Neuronal stem cell (in vitro differentiated cells): ENCODE data around the gene CEP57L1.

Experiments
- DNase-seq: peaks from one replicate; pipeline ENCODE4 v3.0.0-alpha.2; 2013; ENCODE audit warnings: low spot score
- H2AFZ ChIP-seq: one replicate; pipeline ENCODE4 v1.6.1; 2013; ENCODE audit warnings: mild to moderate bottlenecking, low read length, inconsistent platforms
- H2AK5ac ChIP-seq: 2 replicates; pipeline ENCODE4 v1.6.1; 2013; ENCODE audit warnings: low read depth, mild to moderate bottlenecking, inconsistent platforms, low read length, moderate library complexity, mixed read lengths
- H2BK120ac ChIP-seq: 2 replicates; pipeline ENCODE4 v1.6.1; 2013; ENCODE audit warnings: low read depth, mild to moderate bottlenecking, inconsistent platforms, low read length, moderate library complexity, mixed read lengths
- H2BK12ac ChIP-seq: one replicate; pipeline ENCODE4 v1.6.1; 2013; ENCODE audit warnings: low read length, inconsistent platforms
- H2BK15ac ChIP-seq: 2 replicates; pipeline ENCODE4 v1.6.1; 2013; ENCODE audit warnings: mild to moderate bottlenecking, low read length, inconsistent platforms, mixed read lengths
- H2BK5ac ChIP-seq: one replicate; pipeline ENCODE4 v1.6.1; 2013; ENCODE audit warnings: inconsistent platforms, mild to moderate bottlenecking, low read length, moderate library complexity
- H3K14ac ChIP-seq: one replicate; pipeline ENCODE4 v1.6.1; 2013; ENCODE audit warnings: low read length, inconsistent platforms
- H3K18ac ChIP-seq: 2 replicates; pipeline ENCODE4 v1.6.1; 2013; ENCODE audit warnings: low read length, inconsistent platforms
- H3K23ac ChIP-seq: 2 replicates; pipeline ENCODE4 v1.6.1; 2013; ENCODE audit warnings: low read depth, mild to moderate bottlenecking, mixed read lengths, low read length, inconsistent platforms; ENCODE audit not compliant: poor library complexity
- H3K27ac ChIP-seq: replicated peaks from 3 replicates; pipeline ENCODE4 v1.5.1; 2013; ENCODE audit warnings: low read length, inconsistent platforms
- H3K27me3 ChIP-seq, 3 experiments: 2 replicates each; pipeline ENCODE4 v1.6.1; 2013; ENCODE audit warnings: low read length in 3 of 3, mild to moderate bottlenecking in 2 of 3, inconsistent platforms in 1 of 3, low read depth in 1 of 3, mixed read lengths in 1 of 3, moderate library complexity in 1 of 3; ENCODE audit not compliant: control insufficient read depth in 3 of 3, insufficient read depth in 3 of 3
- H3K36me3 ChIP-seq, 2 donors: replicated peaks in 1 of 2; 2 replicates each; pipeline ENCODE4 v1.6.1; 2013; ENCODE audit warnings: low read length in 2 of 2; ENCODE audit not compliant: control insufficient read depth in 2 of 2, insufficient read depth in 2 of 2
- H3K4ac ChIP-seq: 2 replicates; pipeline ENCODE4 v1.6.1; 2013; ENCODE audit warnings: inconsistent platforms, mild to moderate bottlenecking, low read length, moderate library complexity
- H3K4me1 ChIP-seq, 2 donors: 1 replicate in 1 of 2; 2 replicates in 1 of 2; pipeline ENCODE4 v1.6.1; 2013; ENCODE audit warnings: low read length in 2 of 2, low read depth in 1 of 2; ENCODE audit not compliant: control insufficient read depth in 2 of 2, insufficient read depth in 1 of 2
- H3K4me2 ChIP-seq: one replicate; pipeline ENCODE4 v1.6.1; 2013; ENCODE audit warnings: mild to moderate bottlenecking, low read length, inconsistent platforms; ENCODE audit not compliant: insufficient read depth, poor library complexity, severe bottlenecking
- H3K4me3 ChIP-seq, 2 donors: 2 replicates each; pipeline ENCODE4 v1.5.1; 2013; ENCODE audit warnings: low read length in 2 of 2, mild to moderate bottlenecking in 2 of 2, inconsistent platforms in 1 of 2, moderate library complexity in 1 of 2
- H3K79me1 ChIP-seq: one replicate; pipeline ENCODE4 v1.6.1; 2013; ENCODE audit warnings: low read depth, mild to moderate bottlenecking, inconsistent platforms, low read length, moderate library complexity
- H3K9ac ChIP-seq: one replicate; pipeline ENCODE4 v1.6.1; 2013; ENCODE audit warnings: mild to moderate bottlenecking, low read depth, low read length, inconsistent platforms; ENCODE audit not compliant: poor library complexity
- H3K9me3 ChIP-seq, 2 donors: replicated peaks in 1 of 2; 2 replicates each; pipeline versions ENCODE3 to v1.6.1; 2013; ENCODE audit warnings: low read length in 2 of 2, mild to moderate bottlenecking in 2 of 2, inconsistent platforms in 1 of 2, low read depth in 1 of 2, mixed read lengths in 1 of 2, moderate library complexity in 1 of 2; ENCODE audit not compliant: control insufficient read depth in 2 of 2, insufficient read depth in 1 of 2
- H4K8ac ChIP-seq: one replicate; pipeline ENCODE4 v1.6.1; 2013; ENCODE audit warnings: low read depth, mild to moderate bottlenecking, inconsistent platforms, low read length, moderate library complexity
- H4K91ac ChIP-seq: one replicate; pipeline ENCODE4 v1.6.1; 2013; ENCODE audit warnings: low read length, low read depth, mild to moderate bottlenecking, inconsistent platforms; ENCODE audit not compliant: poor library complexity
- WGBS, 2 donors: extraction: QIAGEN DNeasy Blood & Tissue Kit; methylation state at CpG; one replicate each; pipeline ENCODE4 v1.1.7; 2013; ENCODE audit warnings: missing lambda C conversion rate in 2 of 2, mixed read lengths in 1 of 2; ENCODE audit not compliant: insufficient read length in 2 of 2, insufficient replicate concordance in 1 of 2; ENCODE audit errors: extremely low coverage in 2 of 2; 5-methylcytosine and 5-hydroxymethylcytosine counted together

CEP57L1 gene

DNA sequence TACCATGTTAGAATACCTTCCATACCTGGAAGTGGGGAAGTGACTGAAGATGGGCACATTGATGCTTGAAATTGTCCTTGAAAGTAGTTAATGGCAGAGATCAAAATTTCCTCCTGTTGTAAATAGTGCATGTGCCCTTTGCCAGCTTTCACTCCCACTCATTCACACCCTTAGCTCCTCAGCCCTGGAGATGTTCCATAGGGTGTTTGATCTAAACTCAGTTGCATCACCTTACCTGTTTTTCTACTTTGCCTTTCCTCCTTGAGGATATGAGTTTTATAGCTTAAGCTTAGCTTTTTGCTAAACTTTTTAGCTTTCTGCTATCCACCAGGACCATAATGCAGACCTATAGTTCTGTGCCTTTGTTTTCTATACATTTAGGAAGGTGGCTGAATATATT lies 69.0 kb downstream of the CEP57L1 start:
- Histone ChIP-seq H2BK15ac (no peak overlapping the region), H3K4me3 (no peak overlapping the region), H2BK120ac (no peak overlapping the region), H3K9me3 (no peaks in the 10 kb centered on the region), H3K23ac (no peak overlapping the region), H3K4ac (no peak overlapping the region), H3K4me1 (peaks cover 0 to 6% of the 10 kb centered on the region in 2 donors), H3K36me3 (peaks cover 0 to 38% of the 10 kb centered on the region in 2 donors), H3K14ac (no peak overlapping the region), H2BK5ac (no peak overlapping the region), H2AFZ (no peak overlapping the region), H2BK12ac (no peak overlapping the region), H3K27ac (no peak overlapping the region), H3K4me2 (no peak overlapping the region), H3K27me3 (no peaks in the 10 kb centered on the region), H3K18ac (no peak overlapping the region), H4K91ac (no peak overlapping the region), H2AK5ac (no peak overlapping the region), H4K8ac (no peak overlapping the region), H3K9ac (no peak overlapping the region), H3K79me1 (no peaks in the 10 kb centered on the region)
- DNase-seq, result no peak

GRCh38 chr6:109165392-109165974 lies 70.2 kb downstream of the CEP57L1 start:
- H3K9ac ChIP-seq, result no peak overlapping the region
- H2AK5ac ChIP-seq, result no peak overlapping the region
- H3K18ac ChIP-seq, result no peak overlapping the region
- no peak overlapping the region for H2AFZ ChIP-seq
- WGBS, 2 donors, result no CpG with 5 or more reads among the region's 1 CpG
- DNase-seq, result no peak
- H3K4me2 ChIP-seq, result no peak overlapping the region
- H2BK120ac ChIP-seq, result no peak overlapping the region
- H2BK5ac ChIP-seq, result no peak overlapping the region
- H3K27ac ChIP-seq, result no peak overlapping the region
- no peak overlapping the region for H3K14ac ChIP-seq
- H3K4me3 ChIP-seq, result no peak overlapping the region
- no peak overlapping the region for H3K23ac ChIP-seq
- H3K4me1 ChIP-seq, result peaks cover 0 to 6% of the 10 kb centered on the region in 2 donors
- peaks cover 0 to 27% of the 10 kb centered on the region in 2 donors for H3K36me3 ChIP-seq
- no peak overlapping the region for H3K4ac ChIP-seq
- H2BK12ac ChIP-seq, result no peak overlapping the region
- H3K9me3 ChIP-seq, result no peaks in the 10 kb centered on the region
- H4K91ac ChIP-seq, result no peak overlapping the region
- H3K79me1 ChIP-seq, result no peaks in the 10 kb centered on the region
- no peaks in the 10 kb centered on the region for H3K27me3 ChIP-seq
- no peak overlapping the region for H2BK15ac ChIP-seq
- no peak overlapping the region for H4K8ac ChIP-seq

- WGBS, 2 donors, result no CpG with 5 or more reads among the region's 3 CpGs
- H2BK15ac ChIP-seq, result no peak overlapping the region
- no peak for DNase-seq
Observed at GRCh38 chr6:109166673-109167072, 71.4 kb downstream of the CEP57L1 start.

DNA sequence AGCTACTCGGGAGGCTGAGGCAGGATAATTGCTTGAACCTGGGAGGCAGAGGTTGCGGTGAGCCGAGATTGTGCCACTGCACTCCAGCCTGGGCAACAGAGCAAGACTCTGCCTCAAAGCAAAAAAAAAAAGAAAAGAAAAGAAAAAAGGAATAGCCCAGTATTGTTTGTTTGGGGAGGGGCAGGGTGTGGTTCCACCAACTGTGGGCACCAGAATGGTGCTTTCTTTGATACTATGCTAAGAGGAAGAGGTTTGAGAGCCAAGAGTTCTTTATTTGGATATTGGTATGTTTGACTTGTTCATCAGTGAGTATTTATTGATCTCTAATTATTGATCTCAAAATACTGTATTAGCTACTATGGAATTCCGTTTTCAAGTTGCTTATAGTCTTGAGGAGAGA lies 72.3 kb downstream of the CEP57L1 start:
- H3K27me3 ChIP-seq, result no peaks in the 10 kb centered on the region
- no CpG with 5 or more reads among the region's 4 CpGs for WGBS, 2 donors
- no peak overlapping the region for H2BK12ac ChIP-seq
- no peak overlapping the region for H3K18ac ChIP-seq
- no peak overlapping the region for H3K23ac ChIP-seq
- H2AFZ ChIP-seq, result no peak overlapping the region
- H4K8ac ChIP-seq, result no peak overlapping the region
- no peak overlapping the region for H2BK5ac ChIP-seq
- H3K4me2 ChIP-seq, result no peak overlapping the region
- no peak overlapping the region for H4K91ac ChIP-seq
- H3K14ac ChIP-seq, result no peak overlapping the region
- H3K9ac ChIP-seq, result no peak overlapping the region
- H3K79me1 ChIP-seq, result no peaks in the 10 kb centered on the region
- H2BK120ac ChIP-seq, result no peak overlapping the region
- peaks cover 0 to 6% of the 10 kb centered on the region in 2 donors for H3K36me3 ChIP-seq
- H2AK5ac ChIP-seq, result no peak overlapping the region
- DNase-seq, result no peak
- H2BK15ac ChIP-seq, result no peak overlapping the region
- no peak overlapping the region for H3K27ac ChIP-seq
- H3K4me3 ChIP-seq, result no peak overlapping the region
- H3K4ac ChIP-seq, result no peak overlapping the region
- H3K4me1 ChIP-seq, result peaks cover 0 to 6% of the 10 kb centered on the region in 2 donors
- H3K9me3 ChIP-seq, result no peaks in the 10 kb centered on the region

More at GRCh38 chr6:109166673-109167072, 71.4 kb downstream of the CEP57L1 start:
- Histone ChIP-seq H3K9me3 (no peaks in the 10 kb centered on the region), H3K27me3 (no peaks in the 10 kb centered on the region), H2BK12ac (no peak overlapping the region), H2AK5ac (no peak overlapping the region), H3K4ac (no peak overlapping the region), H2BK120ac (no peak overlapping the region), H2AFZ (no peak overlapping the region), H2BK5ac (no peak overlapping the region), H3K14ac (no peak overlapping the region), H3K4me2 (no peak overlapping the region), H3K23ac (no peak overlapping the region), H3K9ac (no peak overlapping the region), H4K8ac (no peak overlapping the region), H3K79me1 (no peaks in the 10 kb centered on the region), H3K36me3 (peaks cover 0 to 15% of the 10 kb centered on the region in 2 donors), H4K91ac (no peak overlapping the region), H3K4me1 (peaks cover 0 to 6% of the 10 kb centered on the region in 2 donors), H3K27ac (no peak overlapping the region), H3K18ac (no peak overlapping the region), H3K4me3 (no peak overlapping the region)
